GM23338 (cell line): ENCODE data around the gene BLM. TPM values are rescaled to one million over a fixed set of nuclear protein-coding genes. Genes with fewer than 3 reads are reported as not detected.

Experiments used
- ATAC-seq: fragments of 200-7000 bp; cut with Tn5 transposase; 3 replicates; pipeline ENCODE4 v1.9.1; 2020
- DNase-seq: peaks from one replicate; pipeline ENCODE4 v3.0.0-alpha.2; 2015; ENCODE audit warnings: low spot score
- H2AFZ ChIP-seq: fragments of 200-600 bp; sonication (generic); 2 replicates; pipeline ENCODE4 v1.8.0; 2016; ENCODE audit warnings: antibody characterized with exemption, mild to moderate bottlenecking, moderate library complexity
- H3F3A ChIP-seq: fragments of 200-600 bp; sonication (generic); replicated peaks from 2 replicates; pipeline ENCODE4 v1.8.0; 2017; ENCODE audit warnings: antibody characterized with exemption, mixed run types, low read depth
- H3K27ac ChIP-seq: fragments of 200-600 bp; sonication (generic); 2 replicates; pipeline ENCODE4 v1.6.1; 2016; ENCODE audit warnings: low read depth
- H3K27me3 ChIP-seq: fragments of 200-600 bp; sonication (generic); 2 replicates; pipeline ENCODE4 v1.8.0; 2016; ENCODE audit warnings: mild to moderate bottlenecking, mixed run types, moderate library complexity; ENCODE audit not compliant: insufficient read depth
- H3K36me3 ChIP-seq: fragments of 200-600 bp; sonication (generic); 2 replicates; pipeline ENCODE4 v1.8.0; 2016; ENCODE audit warnings: mild to moderate bottlenecking; ENCODE audit not compliant: insufficient read depth
- H3K4me1 ChIP-seq: fragments of 200-600 bp; sonication (generic); 2 replicates; pipeline ENCODE4 v1.8.0; 2016; ENCODE audit warnings: mild to moderate bottlenecking, moderate library complexity; ENCODE audit not compliant: insufficient read depth
- H3K4me2 ChIP-seq: fragments of 200-600 bp; sonication (generic); 2 replicates; pipeline ENCODE4 v1.7.1; 2017; ENCODE audit warnings: mixed run types
- H3K4me3 ChIP-seq: fragments of 200-600 bp; sonication (generic); 2 replicates; pipeline ENCODE4 v1.6.1; 2016; ENCODE audit warnings: mixed run types
- H3K79me2 ChIP-seq: fragments of 200-600 bp; sonication (generic); replicated peaks from 2 replicates; pipeline ENCODE4 v1.8.0; 2017; ENCODE audit warnings: mild to moderate bottlenecking; ENCODE audit not compliant: insufficient read depth
- H3K9me2 ChIP-seq: fragments of 200-600 bp; sonication (generic); 2 replicates; pipeline ENCODE4 v1.8.0; 2017; ENCODE audit not compliant: insufficient read depth
- H4K20me1 ChIP-seq: fragments of 200-600 bp; sonication (generic); replicated peaks from 2 replicates; pipeline ENCODE4 v1.8.0; 2017; ENCODE audit warnings: mild to moderate bottlenecking; ENCODE audit not compliant: insufficient read depth
- H3K27ac Mint-ChIP-seq: 2 replicates; pipeline ENCODE4 v1.8.0; 2020; ENCODE audit warnings: inconsistent platforms, mild to moderate bottlenecking, moderate library complexity, mixed read lengths
- H3K27me3 Mint-ChIP-seq: 3 replicates; pipeline ENCODE4 v1.8.0; 2022; ENCODE audit warnings: low read depth, mild to moderate bottlenecking, moderate library complexity, mixed read lengths, inconsistent platforms; ENCODE audit not compliant: insufficient read depth, poor library complexity
- H3K36me3 Mint-ChIP-seq: 3 replicates; pipeline ENCODE4 v1.8.0; 2021; ENCODE audit warnings: low read depth, mild to moderate bottlenecking, inconsistent platforms, moderate library complexity, mixed read lengths
- H3K4me1 Mint-ChIP-seq: 3 replicates; pipeline ENCODE4 v1.8.0; 2020; ENCODE audit warnings: mild to moderate bottlenecking, inconsistent platforms, mixed read lengths
- H3K4me3 Mint-ChIP-seq: 3 replicates; pipeline ENCODE4 v1.8.0; 2021; ENCODE audit warnings: moderate library complexity, mild to moderate bottlenecking, inconsistent platforms, mixed read lengths
- H3K9me3 Mint-ChIP-seq: 3 replicates; pipeline ENCODE4 v1.8.0; 2020; ENCODE audit warnings: moderate library complexity, mild to moderate bottlenecking, inconsistent platforms, mixed read lengths
- CREB1 ChIP-seq: fragments of 250-450 bp; sonication (Bioruptor Pico); IDR thresholded peaks from 2 replicates; pipeline ENCODE4 v1.5.0; 2020; ENCODE audit warnings: low read depth, mild to moderate bottlenecking, moderate library complexity
- EZH2 ChIP-seq: fragments of 200-600 bp; sonication (generic); IDR thresholded peaks from one replicate; pipeline ENCODE4 v1.8.0; 2017; ENCODE audit warnings: antibody characterized with exemption, mild to moderate bottlenecking, low read depth; ENCODE audit not compliant: unreplicated experiment
- JUNB ChIP-seq: IDR thresholded peaks from one replicate; pipeline ENCODE4 v1.6.1; 2016; ENCODE audit warnings: antibody characterized with exemption; ENCODE audit not compliant: unreplicated experiment
- POLR2AphosphoS5 ChIP-seq: IDR thresholded peaks from 2 replicates; pipeline ENCODE4 v1.6.1; 2016; ENCODE audit warnings: antibody characterized with exemption, low read depth
- STAT1 ChIP-seq: IDR thresholded peaks from one replicate; pipeline ENCODE4 v1.6.1; 2016; ENCODE audit warnings: antibody characterized with exemption; ENCODE audit not compliant: unreplicated experiment
- ZNF462 ChIP-seq: fragments of 250-450 bp; sonication (Bioruptor Pico); IDR thresholded peaks from 2 replicates; pipeline ENCODE4 v1.5.0; 2020; ENCODE audit warnings: mild to moderate bottlenecking, moderate library complexity
- polyA plus RNA-seq: library from polyadenylated mRNA; unstranded; fragments of >200 nt; fragmentation: Nextera tagmentation; extraction: Ambion mirVana; gene quantifications from 2 replicates; pipeline ENCODE4 v1.2.1, GENCODE V29; 2016
- total RNA-seq: library from RNA; depleted of rRNA; stranded (reverse); fragments of >200 nt; shearing (Covaris generic); gene quantifications from 2 replicates; pipeline ENCODE4 v1.2.3, GENCODE V29; 2014

The BLM gene
- total and polyA plus RNA-seq, 2 experiments from 2014 or later = 43.1 to 43.3 TPM

GRCh38 chr15:90838544-90838943 lies 121.4 kb downstream of the BLM start:
- Mint-ChIP-seq H3K27me3 (peaks cover 21% of the 10 kb centered on the region), H3K27ac (no peak overlapping the region), H3K9me3 (no peaks in the 10 kb centered on the region), H3K36me3 (no peaks in the 10 kb centered on the region), H3K4me3 (no peak overlapping the region), H3K4me1 (peaks cover 50% of the 10 kb centered on the region)
- TF ChIP-seq STAT1 (no peak), EZH2 (no peak), JUNB (no peak), POLR2AphosphoS5 (no peak)
- H2AFZ ChIP-seq = peak overlapping the region; percentile 52; the same call in 1 of the 2 replicates
- no peak for DNase-seq
- H3K4me2 ChIP-seq = peak overlapping the region; percentile 69; the same call in 1 of the 2 replicates
- no peak for ATAC-seq
- no peaks in the 10 kb centered on the region for H3K36me3 ChIP-seq
- no peak overlapping the region for H3K27ac ChIP-seq
- H3F3A ChIP-seq = peaks cover 19% of the 10 kb centered on the region; the same call in 1 of the 2 replicates
- peaks cover 35% of the 10 kb centered on the region for H3K4me1 ChIP-seq
- no peaks in the 10 kb centered on the region for H4K20me1 ChIP-seq
- no peaks in the 10 kb centered on the region for H3K27me3 ChIP-seq
- no peaks in the 10 kb centered on the region for H3K9me2 ChIP-seq
- H3K79me2 ChIP-seq = no peaks in the 10 kb centered on the region
- H3K4me3 ChIP-seq = no peak overlapping the region

GRCh38 chr15:90839187-90840071 lies 122.3 kb downstream of the BLM start:
- Mint-ChIP-seq H3K4me3 (peak overlapping the region; percentile 24; the same call in 1 of the 3 replicates), H3K9me3 (no peaks in the 10 kb centered on the region), H3K36me3 (no peaks in the 10 kb centered on the region), H3K27me3 (peaks cover 21% of the 10 kb centered on the region), H3K27ac (peak overlapping the region; percentile 90), H3K4me1 (peaks cover 47% of the 10 kb centered on the region)
- Histone ChIP-seq H3F3A (peaks cover 19% of the 10 kb centered on the region; the same call in 1 of the 2 replicates), H3K79me2 (no peaks in the 10 kb centered on the region), H3K4me1 (peaks cover 35% of the 10 kb centered on the region), H3K27me3 (no peaks in the 10 kb centered on the region), H3K36me3 (no peaks in the 10 kb centered on the region), H3K4me3 (peak overlapping the region; percentile 35; the same call in 1 of the 2 replicates), H2AFZ (peak overlapping the region; percentile 14), H3K9me2 (no peaks in the 10 kb centered on the region), H3K27ac (peak overlapping the region; percentile 88), H3K4me2 (peak overlapping the region; percentile 69), H4K20me1 (no peaks in the 10 kb centered on the region)
- TF ChIP-seq CREB1 (CRISPR knock-in tag) (peak; percentile 74), EZH2 (no peak), ZNF462 (CRISPR knock-in tag) (peak; percentile 99)
- ATAC-seq (peak; percentile 92), DNase-seq (peak; percentile 94)
